ENCODE results near the gene ARHGAP1.

The ARHGAP1 gene

GRCh38 chr11:46635557-46636139 is 64.8 kb downstream of the ARHGAP1 start:
- no peak for DNase-seq

GRCh38 chr11:46633291-46634217 is 66.9 kb downstream of the ARHGAP1 start:
- no peak for DNase-seq

- DNase-seq: no peak
These were observed 67.9 kb downstream of the ARHGAP1 start for GRCh38 chr11:46632502-46632901.

- no peak for DNase-seq
These were observed 68.7 kb downstream of the ARHGAP1 start for GRCh38 chr11:46631676-46632075.

- DNase-seq: no peak
These were observed 70.2 kb downstream of the ARHGAP1 start for GRCh38 chr11:46630237-46630636.

GRCh38 chr11:46628961-46629360 is 71.5 kb downstream of the ARHGAP1 start:
- no peak for DNase-seq
